Heart right ventricle (tissue), 16 donors: Measurements from ENCODE around the gene TMEM35B. TPM values are rescaled to one million over a fixed set of nuclear protein-coding genes. Genes with fewer than 3 reads are reported as not detected.

Source experiments
- ATAC-seq, 8 donors: fragments of 200-7000 bp; cut with Tn5 transposase; one replicate each; pipeline ENCODE4 v1.9.1; 2020; ENCODE audit warnings: mild to moderate bottlenecking in 8 of 8, moderate library complexity in 8 of 8, moderate number of reproducible peaks in 1 of 8
- DNase-seq, 2 donors: peaks; one replicate each; pipeline ENCODE4 v3.0.0-alpha.2; 2020
- H3K27ac ChIP-seq, 10 donors: fragments of 200-600 bp; sonication (generic) in 2 of 10; one replicate each; pipeline versions ENCODE4 v1.5.0 to v1.8.0; 2020 to 2022; ENCODE audit warnings: mild to moderate bottlenecking in 3 of 10
- H3K27me3 ChIP-seq, 7 donors: fragments of 200-600 bp; one replicate each; pipeline ENCODE4 v1.8.0; 2021 to 2022; ENCODE audit warnings: mild to moderate bottlenecking in 2 of 7
- H3K36me3 ChIP-seq, 9 donors: fragments of 200-600 bp; sonication (generic) in 1 of 9; one replicate each; pipeline versions ENCODE4 v1.5.0 to v1.8.0; 2020 to 2022; ENCODE audit warnings: mild to moderate bottlenecking in 2 of 9
- H3K4me1 ChIP-seq, 9 donors: fragments of 200-600 bp; sonication (generic) in 1 of 9; one replicate each; pipeline versions ENCODE4 v1.5.0 to v1.8.0; 2020 to 2022; ENCODE audit warnings: mild to moderate bottlenecking in 4 of 9
- H3K4me3 ChIP-seq, 10 donors: fragments of 200-600 bp; sonication (generic) in 2 of 10; one replicate each; pipeline versions ENCODE4 v1.5.0 to v1.8.0; 2020 to 2022; ENCODE audit warnings: mild to moderate bottlenecking in 7 of 10, moderate library complexity in 2 of 10
- H3K9me3 ChIP-seq, 11 donors: fragments of 200-600 bp in 10 of 11; sonication (generic) in 2 of 11; one replicate each; pipeline versions ENCODE4 v1.5.0 to v1.8.0; 2013 to 2022; ENCODE audit warnings: mild to moderate bottlenecking in 2 of 11, control low read depth in 1 of 11, moderate library complexity in 1 of 11
- CTCF ChIP-seq, 9 donors: fragments of 200-600 bp; sonication (generic) in 2 of 9; IDR thresholded peaks; one replicate each; pipeline versions ENCODE4 v1.5.0 to v1.8.0; 2021 to 2022; ENCODE audit warnings: antibody characterized with exemption in 9 of 9, mild to moderate bottlenecking in 5 of 9, moderate library complexity in 1 of 9
- WGBS, 2 donors: extraction: QIAGEN DNeasy Blood & Tissue Kit; methylation state at CpG; one replicate each; pipeline ENCODE4 v1.1.7; 2013; ENCODE audit warnings: inconsistent platforms in 1 of 2; 5-methylcytosine and 5-hydroxymethylcytosine counted together
- intact Hi-C, 10 donors: fragments of 100-400 bp; cut with DNase I; formaldehyde crosslinking; loops; one replicate each; pipeline versions ENCODE4 v1.11.1 to v1.14.2; 2022
- polyA plus RNA-seq, 2 donors: library from polyadenylated mRNA; stranded (reverse); fragments of 200-250 nt; gene quantifications; one replicate each; pipeline ENCODE4 v1.2.3, GENCODE V29; 2013
- total RNA-seq, 10 donors: library from RNA; stranded (reverse); fragmentation: NEBNext Ultra II Directional in 3 of 10; extraction: Animal tissue kit (Norgen Biotek cat#: 25700) in 3 of 10; gene quantifications; one replicate each; pipeline versions ENCODE4 v1.2.1 to v1.2.4, GENCODE V29; 2021 to 2023
- donor health status: Arrhythmogenic right ventricular cardiomyopathy.
- donor health status: ischemic (EF 13 %, LVEDD 7.1; RV severe dilation, severe dysfunction).
- donor health status: healthy with polysubstance abuse.
- donor health status: DM: no; HTN: yes; CAD: no.
- donor health status: DM: no; HTN: no; CAD: no.
- donor health status: ischemic (EF 25% LVEDD 6.9; RV normal size, moderate dysfunction).
- donor health status: ischemic (EF 25% LVEDD 5.7; RV mildly dilated, moderate dysfunction).
- donor health status: healthy.
- donor health status: DM: yes; HTN: yes; CAD: no.
- donor health status: Ischemic cardiomyopathy.
- donor health status: ischemic (EF 35%, LVEDD 5.7; RV mildly dilated, moderate dysfunction).
- donor health status: nonischemic (EF 11% LVEDD 7.7; RV severe dilation, severe dysfunction).
- donor health status: DM: yes; HTN: yes; CAD: no.
- donor health status: PGD.
- donor health status: ischemic (EF 29% LVEDD 5.4; RV normal size, mild dysfunction).
- donor health status: nonischemic (EF 23%, LVEDD 6.1; RV moderate dilation, normal function).

TMEM35B gene
- total and polyA plus RNA-seq, 12 donors, result 4.9 to 26.7 (median 7.0) TPM

DNA sequence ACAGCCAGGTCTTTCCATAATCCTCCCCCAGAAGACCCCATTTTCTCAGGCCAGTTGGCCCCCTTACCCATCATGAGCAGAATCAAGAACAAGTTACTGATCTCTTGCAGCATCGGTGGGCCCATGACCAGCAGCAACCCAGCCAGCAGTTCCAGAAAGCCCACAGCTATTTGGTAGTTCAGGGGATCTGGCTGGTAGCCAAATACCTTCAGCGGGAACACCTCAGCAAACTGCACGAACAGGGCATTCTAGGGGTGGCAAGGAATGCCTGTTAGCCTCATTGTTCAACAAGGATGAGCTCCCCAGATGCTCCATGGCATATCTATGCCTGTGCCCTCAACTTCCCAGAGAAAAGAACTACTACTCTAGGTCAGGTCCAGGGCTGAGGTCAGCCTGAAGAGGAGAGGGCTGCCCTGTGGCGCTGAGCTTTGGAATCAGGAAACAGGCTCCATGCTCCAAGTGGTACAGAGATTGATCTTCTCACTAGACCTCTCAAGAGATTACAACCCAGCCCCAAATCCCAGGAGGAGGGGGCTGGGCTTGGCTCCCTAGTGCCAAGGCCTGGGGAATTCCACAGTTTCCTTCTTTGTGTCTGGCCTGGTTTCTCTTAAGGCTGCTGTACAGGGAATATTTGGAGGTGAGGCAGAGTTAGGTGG is 1.3 kb downstream of the TMEM35B start:
- DNase-seq (no peak), ATAC-seq (peak in 3 of 8 donors; percentile 2 to 27 (median 10))
- intact Hi-C loops, result loop anchor here in 5 of 10 donors (5.0 to 10.0 kb wide), 3 partner anchors 119 to 197 kb away; partner anchors contain the start of gene SMIM12 (in 1 of the 5)
- Histone ChIP-seq H3K9me3 (no peaks in the 10 kb centered on the region), H3K27me3 (no peaks in the 10 kb centered on the region), H3K36me3 (peaks cover 0 to 52% (median 13%) of the 10 kb centered on the region in 9 donors), H3K4me3 (peak overlapping the region in 9 of 10 donors; percentile 68 to 92 (median 81)), H3K4me1 (peaks cover 5 to 34% (median 29%) of the 10 kb centered on the region in 9 donors), H3K27ac (peak overlapping the region in 9 of 10 donors; percentile 86 to 98 (median 96))
- 60 to 62% methylated on average over 4 of the region's 4 CpGs for WGBS, 2 donors
- no peak for TF ChIP-seq CTCF (IDR thresholded peaks at IDR 0.05)

- peaks cover 0 to 43% (median 6%) of the 10 kb centered on the region in 9 donors for H3K36me3 ChIP-seq
- no peak for DNase-seq
- no peak for ATAC-seq
- H3K4me1 ChIP-seq, result peaks cover 5 to 35% (median 29%) of the 10 kb centered on the region in 9 donors
- H3K27ac ChIP-seq, result no peak overlapping the region
- H3K9me3 ChIP-seq, result no peaks in the 10 kb centered on the region
- no peaks in the 10 kb centered on the region for H3K27me3 ChIP-seq
- WGBS, 2 donors, result 97% methylated on average over 5 of the region's 5 CpGs
- no peak overlapping the region for H3K4me3 ChIP-seq
- no peak for TF ChIP-seq CTCF (IDR thresholded peaks at IDR 0.05)
- intact Hi-C loops, result loop anchor here in 5 of 10 donors (5.0 to 10.0 kb wide), 3 partner anchors 118 to 196 kb away; partner anchors contain the start of gene SMIM12 (in 1 of the 5)
These were observed 2.2 kb downstream of the TMEM35B start for GRCh38 chr1:34982820-34983376.

GRCh38 chr1:34980715-34981114 is 4.4 kb downstream of the TMEM35B start:
- H3K27ac ChIP-seq, result no peak overlapping the region
- ATAC-seq (no peak), DNase-seq (no peak)
- peaks cover 5 to 29% (median 20%) of the 10 kb centered on the region in 9 donors for H3K4me1 ChIP-seq
- 80 to 90% methylated on average over 2 of the region's 2 CpGs for WGBS, 2 donors
- no peaks in the 10 kb centered on the region for H3K27me3 ChIP-seq
- H3K9me3 ChIP-seq, result no peaks in the 10 kb centered on the region
- intact Hi-C loops, result loop anchor here in 5 of 10 donors (5.0 to 10.0 kb wide), 3 partner anchors 116 to 193 kb away; partner anchors contain the start of gene SMIM12 (in 1 of the 5)
- peaks cover 0 to 40% (median 6%) of the 10 kb centered on the region in 9 donors for H3K36me3 ChIP-seq
- H3K4me3 ChIP-seq, result no peak overlapping the region
- TF ChIP-seq CTCF (IDR thresholded peaks at IDR 0.05), result no peak

DNA sequence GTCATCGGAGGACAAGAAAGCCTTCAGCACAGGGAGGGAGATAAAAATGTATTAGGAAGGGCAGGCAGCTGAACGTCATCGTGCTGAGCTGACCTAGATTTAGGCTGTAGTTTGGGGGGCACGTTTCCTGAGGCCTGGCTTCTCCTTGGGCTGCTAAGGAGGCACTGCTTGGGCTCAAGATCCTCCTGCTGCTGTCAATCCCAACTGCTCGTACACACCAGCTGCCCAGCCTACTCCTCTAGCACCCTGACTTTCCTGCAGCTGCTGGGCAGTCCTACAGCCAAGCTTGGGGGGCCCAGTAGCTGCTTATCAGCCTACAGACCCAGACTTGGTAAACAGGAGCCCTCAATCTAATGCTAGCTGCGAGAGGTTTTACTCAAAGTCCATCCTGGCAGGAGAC is 6.2 kb downstream of the TMEM35B start:
- Histone ChIP-seq H3K9me3 (no peaks in the 10 kb centered on the region), H3K4me3 (no peak overlapping the region), H3K4me1 (peaks cover 5 to 21% (median 15%) of the 10 kb centered on the region in 9 donors), H3K36me3 (peaks cover 0 to 40% (median 6%) of the 10 kb centered on the region in 9 donors), H3K27ac (no peak overlapping the region), H3K27me3 (peaks cover 0 to 5% (median 0%) of the 10 kb centered on the region in 7 donors)
- no peak for TF ChIP-seq CTCF (IDR thresholded peaks at IDR 0.05)
- WGBS, 2 donors, result 62 to 65% methylated on average over 6 of the region's 6 CpGs
- ATAC-seq, result no peak
- DNase-seq, result no peak
- intact Hi-C loops, result loop anchor here in 1 of 10 donors (10.0 kb wide), 1 partner anchor 104 kb away; no protein-coding TSS in a partner anchor
